ENCODE data around the gene GBGT1.
A peak's percentile ranks its signal among the peaks of the same experiment; 100 is the strongest.
"Not testable (repeated sequence)": the region's sequence is repeated elsewhere in the genome, so short reads cannot be mapped to it uniquely, and the experiment has no call there.

GBGT1 gene

GRCh38 chr9:133163504-133164172 is at the start of gene GBGT1:
Gene GBGT1, minus strand, starts transcription at chr9:133163914. Its CDS starts 1,502 bp downstream, at chr9:133162412.
- no peak within 1 kb of the TSS for H3K9ac ChIP-seq (ENCODE audit: low read length)
- no peak within 1 kb of the TSS for H2AFZ ChIP-seq (ENCODE audit: low read depth, low read length, severe bottlenecking)
- no peaks in the 10 kb centered on the region for H3K27me3 ChIP-seq (ENCODE audit: low read length)
- H3K36me3 ChIP-seq (ENCODE audit: low read length): no peaks in the 10 kb centered on the region
- no peaks in the 10 kb centered on the region for H3K9me3 ChIP-seq (ENCODE audit: insufficient read depth, low read length)
- no peaks in the 10 kb centered on the region for H4K20me1 ChIP-seq (ENCODE audit: low read depth, low read length)
- H3K9me2 ChIP-seq (replicated peaks; ENCODE audit: insufficient read depth, low read length): no peaks in the 10 kb centered on the region
- no peaks in the 10 kb centered on the region for H3F3A ChIP-seq (ENCODE audit: insufficient read depth)
- H3K79me2 ChIP-seq (ENCODE audit: insufficient read depth, low read length): no peaks in the 10 kb centered on the region
- TF ChIP-seq CTCF (IDR thresholded peaks at IDR 0.05; ENCODE audit: insufficient read depth, low read length, poor library complexity, severe bottlenecking) (no peak), EZH2phosphoT487 (conservative IDR thresholded peaks at IDR 0.05; ENCODE audit: low read length) (no peak)
- peak within 1 kb of the TSS; percentile 34 for H3K4me2 ChIP-seq (ENCODE audit: low read depth, low read length, poor library complexity, severe bottlenecking)
- H3K27ac ChIP-seq (ENCODE audit: low read depth, low read length): no peak within 1 kb of the TSS
- H3K4me3 ChIP-seq (ENCODE audit: insufficient read depth, low read length, poor library complexity, severe bottlenecking): no peak within 1 kb of the TSS

- H2AFZ ChIP-seq (ENCODE audit: low read depth, low read length, severe bottlenecking): no peak overlapping the region
- no peaks in the 10 kb centered on the region for H3K9me3 ChIP-seq (ENCODE audit: insufficient read depth, low read length)
- H3K9me2 ChIP-seq (replicated peaks; ENCODE audit: insufficient read depth, low read length): no peaks in the 10 kb centered on the region
- TF ChIP-seq CTCF (IDR thresholded peaks at IDR 0.05; ENCODE audit: insufficient read depth, low read length, poor library complexity, severe bottlenecking) (no peak), EZH2phosphoT487 (conservative IDR thresholded peaks at IDR 0.05; ENCODE audit: low read length) (no peak)
- no peak overlapping the region for H3K27ac ChIP-seq (ENCODE audit: low read depth, low read length)
- H4K20me1 ChIP-seq (ENCODE audit: low read depth, low read length): no peaks in the 10 kb centered on the region
- no peaks in the 10 kb centered on the region for H3K36me3 ChIP-seq (ENCODE audit: low read length)
- no peaks in the 10 kb centered on the region for H3F3A ChIP-seq (ENCODE audit: insufficient read depth)
- H3K79me2 ChIP-seq (ENCODE audit: insufficient read depth, low read length): no peaks in the 10 kb centered on the region
- H3K4me3 ChIP-seq (ENCODE audit: insufficient read depth, low read length, poor library complexity, severe bottlenecking): no peak overlapping the region
- no peaks in the 10 kb centered on the region for H3K27me3 ChIP-seq (ENCODE audit: low read length)
- H3K4me2 ChIP-seq (ENCODE audit: low read depth, low read length, poor library complexity, severe bottlenecking): no peak overlapping the region
- no peak overlapping the region for H3K9ac ChIP-seq (ENCODE audit: low read length)
These were observed 46.9 kb upstream of the GBGT1 start for GRCh38 chr9:133210609-133211008.

DNA sequence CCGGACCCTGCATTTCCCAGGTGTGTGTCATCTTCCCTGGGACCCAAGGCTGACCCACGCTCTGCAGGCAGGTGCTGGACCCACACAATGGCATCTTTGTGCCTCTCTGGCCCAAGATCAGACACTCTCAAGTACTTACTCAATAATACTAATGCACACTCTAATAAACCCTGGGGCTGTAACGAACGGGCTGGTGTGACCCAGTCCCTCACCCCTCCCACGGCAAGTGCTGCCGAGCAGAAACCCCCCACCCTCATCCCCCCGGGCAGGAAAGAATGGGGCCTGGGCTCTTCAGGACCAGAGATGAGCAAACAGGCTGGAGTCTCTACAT is 46.5 kb upstream of the GBGT1 start:
- no peak overlapping the region for H3K27ac ChIP-seq (ENCODE audit: low read depth, low read length)
- no peaks in the 10 kb centered on the region for H3K9me2 ChIP-seq (replicated peaks; ENCODE audit: insufficient read depth, low read length)
- no peak overlapping the region for H3K9ac ChIP-seq (ENCODE audit: low read length)
- no peak overlapping the region for H3K4me3 ChIP-seq (ENCODE audit: insufficient read depth, low read length, poor library complexity, severe bottlenecking)
- no peaks in the 10 kb centered on the region for H3F3A ChIP-seq (ENCODE audit: insufficient read depth)
- no peaks in the 10 kb centered on the region for H3K36me3 ChIP-seq (ENCODE audit: low read length)
- no peak overlapping the region for H2AFZ ChIP-seq (ENCODE audit: low read depth, low read length, severe bottlenecking)
- no peaks in the 10 kb centered on the region for H4K20me1 ChIP-seq (ENCODE audit: low read depth, low read length)
- no peaks in the 10 kb centered on the region for H3K79me2 ChIP-seq (ENCODE audit: insufficient read depth, low read length)
- H3K27me3 ChIP-seq (ENCODE audit: low read length): no peaks in the 10 kb centered on the region
- no peaks in the 10 kb centered on the region for H3K9me3 ChIP-seq (ENCODE audit: insufficient read depth, low read length)
- no peak overlapping the region for H3K4me2 ChIP-seq (ENCODE audit: low read depth, low read length, poor library complexity, severe bottlenecking)
- no peak for TF ChIP-seq CTCF (IDR thresholded peaks at IDR 0.05; ENCODE audit: insufficient read depth, low read length, poor library complexity, severe bottlenecking)
- TF ChIP-seq EZH2phosphoT487 (conservative IDR thresholded peaks at IDR 0.05; ENCODE audit: low read length): no peak

- H3K36me3 ChIP-seq (ENCODE audit: low read length); H3K79me2 ChIP-seq (ENCODE audit: insufficient read depth, low read length); H3K9ac ChIP-seq (ENCODE audit: low read length); H3K9me3 ChIP-seq (ENCODE audit: insufficient read depth, low read length); H3K4me2 ChIP-seq (ENCODE audit: low read depth, low read length, poor library complexity, severe bottlenecking); H2AFZ ChIP-seq (ENCODE audit: low read depth, low read length, severe bottlenecking); H3K27me3 ChIP-seq (ENCODE audit: low read length); H3K4me3 ChIP-seq (ENCODE audit: insufficient read depth, low read length, poor library complexity, severe bottlenecking); H3K27ac ChIP-seq (ENCODE audit: low read depth, low read length); H3K9me2 ChIP-seq (replicated peaks; ENCODE audit: insufficient read depth, low read length); H4K20me1 ChIP-seq (ENCODE audit: low read depth, low read length); H3F3A ChIP-seq (ENCODE audit: insufficient read depth): not testable (repeated sequence)
These were observed 45.9 kb upstream of the GBGT1 start for GRCh38 chr9:133209327-133210201.

GRCh38 chr9:133208880-133209300 is 45.2 kb upstream of the GBGT1 start, which contains the start of gene OBP2B:
Gene OBP2B, minus strand, starts transcription at chr9:133209250. Its CDS starts 51 bp downstream, at chr9:133209199.
- not testable (repeated sequence) for H3K36me3 ChIP-seq (ENCODE audit: low read length); H3F3A ChIP-seq (ENCODE audit: insufficient read depth); H3K27ac ChIP-seq (ENCODE audit: low read depth, low read length); H3K9me2 ChIP-seq (replicated peaks; ENCODE audit: insufficient read depth, low read length); H3K9ac ChIP-seq (ENCODE audit: low read length); H3K4me3 ChIP-seq (ENCODE audit: insufficient read depth, low read length, poor library complexity, severe bottlenecking); H3K9me3 ChIP-seq (ENCODE audit: insufficient read depth, low read length); H2AFZ ChIP-seq (ENCODE audit: low read depth, low read length, severe bottlenecking); H3K4me2 ChIP-seq (ENCODE audit: low read depth, low read length, poor library complexity, severe bottlenecking); H3K79me2 ChIP-seq (ENCODE audit: insufficient read depth, low read length); H4K20me1 ChIP-seq (ENCODE audit: low read depth, low read length); H3K27me3 ChIP-seq (ENCODE audit: low read length)

Measured in SU-DHL-6 (cell line).